Astrocyte of the cerebellum (primary cell): Measurements from ENCODE around the gene IFRD2.
"Not testable (repeated sequence)": the region's sequence is repeated elsewhere in the genome, so short reads cannot be mapped to it uniquely, and the experiment has no call there.

Experiments used
- DNase-seq: peaks from one replicate; pipeline ENCODE4 v3.0.0-alpha.2; 2011; ENCODE audit warnings: low read depth
- H3K4me3 ChIP-seq: 2 replicates; pipeline ENCODE4 v1.5.1; 2011; ENCODE audit warnings: mild to moderate bottlenecking, low read depth, low read length, moderate library complexity
- in situ Hi-C: cut with HindIII; loops from 2 replicates; pipeline ENCODE4 v1.10.0; 2017; ENCODE audit warnings: low sequenced_read_pairs
- TF ChIP-seq, protein P1 (sequence below): IDR thresholded peaks from 2 replicates; pipeline ENCODE4 v1.5.1; 2012; ENCODE audit warnings: low read length, low read depth, moderate library complexity, mild to moderate bottlenecking; ENCODE audit errors: missing control alignments

Gene IFRD2

DNA sequence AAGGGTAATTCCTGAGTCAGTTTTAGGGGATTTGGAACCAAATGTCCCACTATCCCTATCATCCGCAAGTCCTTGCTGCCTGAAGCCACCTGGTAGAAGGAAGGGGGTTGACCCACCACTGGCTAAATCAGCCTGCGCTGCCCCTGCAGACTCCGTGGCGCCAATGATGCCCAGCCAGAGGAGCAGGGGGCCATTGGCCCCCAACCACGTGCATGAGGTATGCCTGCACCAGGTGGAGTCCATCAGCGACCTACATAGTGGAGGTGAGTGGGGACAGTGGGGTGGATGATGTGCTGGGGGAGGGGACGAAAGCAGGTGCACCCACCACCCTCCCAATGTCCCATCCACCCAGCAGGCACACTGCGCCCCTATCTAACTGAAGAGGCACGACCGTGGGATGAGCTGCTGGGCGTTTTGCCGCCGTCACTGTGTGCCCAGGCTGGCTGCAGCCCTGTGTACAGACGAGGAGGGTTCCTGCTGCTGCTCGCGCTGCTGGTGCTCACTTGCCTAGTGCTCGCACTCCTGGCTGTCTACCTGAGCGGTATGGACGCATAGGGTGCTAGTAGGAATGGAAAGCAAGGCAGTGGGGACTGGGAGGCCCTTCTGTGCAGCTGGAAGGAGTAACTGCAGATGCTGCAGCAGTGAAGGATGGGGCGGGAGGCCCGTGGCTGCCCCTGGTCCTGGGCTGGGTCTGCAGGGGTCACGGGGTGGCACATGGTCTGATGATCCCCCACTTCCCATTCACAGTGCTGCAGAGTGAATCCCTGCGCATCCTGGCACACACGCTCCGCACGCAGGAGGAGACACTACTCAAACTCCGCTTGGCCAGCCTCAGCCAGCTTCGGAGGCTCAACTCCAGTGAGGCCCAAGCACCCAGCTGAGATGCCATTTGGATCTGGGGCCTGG lies 5.7 kb downstream of the IFRD2 start:
- H3K4me3 ChIP-seq, result no peak overlapping the region
- in situ Hi-C loops, result no loop called here
- DNase-seq, result no peak
- TF ChIP-seq, protein P1, sequence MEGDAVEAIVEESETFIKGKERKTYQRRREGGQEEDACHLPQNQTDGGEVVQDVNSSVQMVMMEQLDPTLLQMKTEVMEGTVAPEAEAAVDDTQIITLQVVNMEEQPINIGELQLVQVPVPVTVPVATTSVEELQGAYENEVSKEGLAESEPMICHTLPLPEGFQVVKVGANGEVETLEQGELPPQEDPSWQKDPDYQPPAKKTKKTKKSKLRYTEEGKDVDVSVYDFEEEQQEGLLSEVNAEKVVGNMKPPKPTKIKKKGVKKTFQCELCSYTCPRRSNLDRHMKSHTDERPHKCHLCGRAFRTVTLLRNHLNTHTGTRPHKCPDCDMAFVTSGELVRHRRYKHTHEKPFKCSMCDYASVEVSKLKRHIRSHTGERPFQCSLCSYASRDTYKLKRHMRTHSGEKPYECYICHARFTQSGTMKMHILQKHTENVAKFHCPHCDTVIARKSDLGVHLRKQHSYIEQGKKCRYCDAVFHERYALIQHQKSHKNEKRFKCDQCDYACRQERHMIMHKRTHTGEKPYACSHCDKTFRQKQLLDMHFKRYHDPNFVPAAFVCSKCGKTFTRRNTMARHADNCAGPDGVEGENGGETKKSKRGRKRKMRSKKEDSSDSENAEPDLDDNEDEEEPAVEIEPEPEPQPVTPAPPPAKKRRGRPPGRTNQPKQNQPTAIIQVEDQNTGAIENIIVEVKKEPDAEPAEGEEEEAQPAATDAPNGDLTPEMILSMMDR, result no peak

DNA sequence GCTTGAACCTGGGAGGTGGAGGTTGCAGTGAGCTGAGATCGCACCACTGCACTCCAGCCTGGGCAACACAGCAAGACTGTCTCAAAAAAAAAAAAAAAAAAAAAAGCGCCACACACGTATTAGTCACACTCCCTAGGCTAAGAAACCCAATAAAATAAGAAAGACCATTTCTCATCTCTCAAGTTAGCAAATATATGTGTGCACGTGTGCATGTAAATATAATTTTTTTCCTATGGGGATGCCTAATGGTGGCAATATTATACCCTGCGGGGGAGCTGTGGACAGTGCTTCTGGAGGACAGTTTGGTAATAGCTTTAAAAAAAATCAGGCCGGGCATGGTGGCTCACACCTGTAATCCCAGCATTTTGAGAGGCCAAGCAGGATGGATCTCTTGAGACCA lies 8.1 kb downstream of the IFRD2 start:
- in situ Hi-C loops, H3K4me3 ChIP-seq, DNase-seq: not testable (repeated sequence)

DNA sequence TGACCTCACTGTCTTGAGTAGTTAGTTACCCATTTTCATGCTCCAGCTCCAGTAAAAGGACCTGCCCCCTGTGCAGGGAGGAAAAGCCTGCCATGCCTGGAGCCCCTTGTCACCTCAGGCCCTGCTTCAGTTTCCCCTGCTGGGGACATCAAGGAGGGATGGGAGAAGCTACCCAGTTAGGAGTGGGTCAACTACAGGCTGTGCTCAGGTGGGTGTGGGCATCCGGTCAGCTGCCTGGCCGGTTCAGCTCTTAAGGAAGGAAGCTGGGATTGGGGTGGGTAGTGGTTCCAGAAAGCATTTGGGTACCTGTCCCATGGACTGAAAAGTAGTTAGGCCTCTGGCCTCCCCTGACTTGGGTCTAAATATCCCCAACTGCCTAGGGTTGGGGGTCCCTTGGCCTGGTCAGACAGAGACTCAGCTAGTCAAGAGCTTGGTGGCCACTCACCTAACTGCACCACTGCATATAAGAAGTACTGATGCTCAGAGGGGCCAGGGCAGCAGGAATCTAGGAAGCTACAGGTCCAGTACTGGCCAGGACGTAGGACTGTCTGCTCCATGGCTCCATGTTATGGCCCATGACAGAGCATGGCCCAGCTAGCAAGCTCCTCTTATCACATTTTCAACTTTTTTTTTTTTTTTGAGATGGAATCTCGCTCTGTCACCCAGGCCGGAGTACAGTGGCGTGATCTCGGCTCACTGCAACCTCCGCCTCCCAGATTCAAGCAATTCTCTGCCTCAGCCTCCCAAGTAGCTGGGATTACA lies 12.8 kb downstream of the IFRD2 start:
- no peak for DNase-seq
- TF ChIP-seq, protein P1, result no peak
- H3K4me3 ChIP-seq, result no peak overlapping the region
- in situ Hi-C loops, result no loop called here

DNA sequence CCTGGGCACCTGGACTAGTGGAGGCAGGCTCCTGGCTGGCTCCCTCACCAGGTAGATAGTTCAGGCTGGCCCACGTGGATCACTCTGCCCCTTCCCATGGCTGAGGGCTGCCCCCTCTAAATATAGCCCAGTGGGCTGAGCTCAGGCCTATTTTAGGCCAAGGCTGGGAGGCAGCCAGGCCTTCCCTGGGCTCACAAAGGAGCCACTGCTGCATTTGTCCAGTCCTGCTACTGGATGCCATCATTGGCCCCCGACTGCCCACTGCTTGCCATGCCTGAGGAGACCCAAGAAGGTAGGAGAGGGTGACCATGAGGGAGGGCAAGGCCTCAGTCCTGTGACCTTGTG lies 13.4 kb downstream of the IFRD2 start, which contains the start of gene LSMEM2:
TSS of gene LSMEM2 (plus strand) at position 208 of the 345 bp plus-strand sequence. CDS start at position 235, 27 bp downstream.
- no peak for DNase-seq
- no peak within 1 kb of the TSS for H3K4me3 ChIP-seq
- in situ Hi-C loops, result no loop called here
- TF ChIP-seq, protein P1, result no peak

DNA sequence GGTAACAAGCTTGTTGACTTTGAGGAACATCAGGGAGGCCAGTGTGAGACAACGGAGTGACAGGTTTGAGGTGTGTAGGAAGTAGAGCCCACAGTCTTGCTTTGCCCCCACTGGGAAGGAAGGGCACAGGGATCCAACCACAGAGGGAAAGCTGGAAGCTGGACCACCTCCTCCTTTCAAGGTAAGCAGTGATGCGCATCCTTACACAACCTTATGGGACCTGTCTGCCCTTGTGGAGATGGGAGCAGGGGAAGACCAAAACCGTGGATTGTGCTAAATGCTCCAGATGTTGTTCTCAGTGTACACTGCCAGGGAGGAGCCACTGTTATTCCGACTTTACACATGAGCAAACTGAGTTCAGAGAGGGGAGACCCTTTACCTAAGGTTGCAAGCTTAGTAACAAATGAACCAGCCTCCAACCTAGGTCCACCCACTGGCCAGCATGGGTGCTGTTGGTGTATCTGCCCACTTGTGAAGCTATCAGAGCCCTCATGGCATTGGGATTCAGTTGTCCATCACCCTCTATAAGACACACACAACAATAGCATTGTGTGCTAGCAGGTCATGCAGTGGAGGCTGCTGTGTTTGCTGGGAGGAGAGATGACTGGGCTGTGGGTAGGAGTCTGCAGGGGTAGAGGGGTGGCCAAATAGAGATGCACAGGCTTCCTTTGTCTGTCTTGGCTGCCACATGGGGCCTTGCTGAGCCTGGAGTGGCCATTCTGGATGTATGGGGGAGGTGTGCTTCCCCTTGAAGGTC lies 13.9 kb downstream of the IFRD2 start:
- TF ChIP-seq, protein P1, result no peak
- no peak for DNase-seq
- H3K4me3 ChIP-seq, result no peak overlapping the region
- in situ Hi-C loops, result no loop called here

DNA sequence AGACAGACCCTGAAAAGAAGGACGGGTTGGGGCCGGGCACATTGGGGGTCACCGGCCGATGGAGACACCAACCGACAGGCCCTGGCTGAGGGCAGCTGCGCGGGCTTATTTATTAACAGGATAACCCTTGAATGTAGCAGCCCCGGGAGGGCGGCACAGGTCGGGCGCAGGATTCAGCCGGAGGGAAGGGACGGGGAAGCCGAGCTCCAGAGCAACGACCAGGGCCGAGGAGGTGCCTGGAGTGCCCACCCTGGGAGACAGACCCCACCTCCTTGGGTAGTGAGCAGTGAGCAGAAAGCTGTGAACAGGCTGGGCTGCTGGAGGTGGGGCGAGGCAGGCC lies 15.5 kb downstream of the IFRD2 start:
- DNase-seq, result no peak
- TF ChIP-seq, protein P1, result no peak
- in situ Hi-C loops, result no loop called here
- H3K4me3 ChIP-seq, result no peak overlapping the region
